Fibroblast of skin of right biceps (primary cell): ENCODE results near the gene MDK.
A peak's percentile ranks its signal among the peaks of the same experiment; 100 is the strongest.

Experiments used
- DNase-seq: peaks from one replicate; pipeline ENCODE4 v3.0.0-alpha.2; 2013

Gene MDK, protein sequence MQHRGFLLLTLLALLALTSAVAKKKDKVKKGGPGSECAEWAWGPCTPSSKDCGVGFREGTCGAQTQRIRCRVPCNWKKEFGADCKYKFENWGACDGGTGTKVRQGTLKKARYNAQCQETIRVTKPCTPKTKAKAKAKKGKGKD

GRCh38 chr11:46381048-46381818 lies at the start of gene MDK:
Gene MDK (plus strand): TSS chr11:46381669. CDS start chr11:46382058, 389 bp downstream.
- DNase-seq: peak; percentile 54

DNA sequence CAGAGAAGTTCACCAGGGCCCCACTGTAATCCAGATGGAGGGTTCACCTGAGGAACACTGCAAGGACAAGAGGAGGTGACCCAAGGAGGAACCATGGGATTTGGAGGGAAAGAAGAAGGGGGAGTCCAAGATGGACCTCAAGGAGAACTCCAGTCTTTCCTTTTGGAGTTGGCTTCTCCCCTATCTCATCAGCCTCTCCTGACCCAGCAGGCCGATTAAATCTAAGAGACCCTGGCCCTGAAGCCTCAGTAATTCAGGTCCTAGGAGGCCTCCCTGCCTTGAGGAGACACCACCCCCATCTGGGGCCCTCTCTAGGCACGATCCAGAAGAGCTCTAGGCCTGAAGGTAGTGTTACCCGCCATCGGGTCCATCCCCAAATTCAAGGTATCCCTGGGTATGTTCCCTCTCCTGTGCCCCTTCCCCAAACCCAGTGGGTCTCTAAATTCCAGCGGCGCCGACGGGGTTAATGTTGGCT lies 49.3 kb upstream of the MDK start:
- no peak for DNase-seq

DNA sequence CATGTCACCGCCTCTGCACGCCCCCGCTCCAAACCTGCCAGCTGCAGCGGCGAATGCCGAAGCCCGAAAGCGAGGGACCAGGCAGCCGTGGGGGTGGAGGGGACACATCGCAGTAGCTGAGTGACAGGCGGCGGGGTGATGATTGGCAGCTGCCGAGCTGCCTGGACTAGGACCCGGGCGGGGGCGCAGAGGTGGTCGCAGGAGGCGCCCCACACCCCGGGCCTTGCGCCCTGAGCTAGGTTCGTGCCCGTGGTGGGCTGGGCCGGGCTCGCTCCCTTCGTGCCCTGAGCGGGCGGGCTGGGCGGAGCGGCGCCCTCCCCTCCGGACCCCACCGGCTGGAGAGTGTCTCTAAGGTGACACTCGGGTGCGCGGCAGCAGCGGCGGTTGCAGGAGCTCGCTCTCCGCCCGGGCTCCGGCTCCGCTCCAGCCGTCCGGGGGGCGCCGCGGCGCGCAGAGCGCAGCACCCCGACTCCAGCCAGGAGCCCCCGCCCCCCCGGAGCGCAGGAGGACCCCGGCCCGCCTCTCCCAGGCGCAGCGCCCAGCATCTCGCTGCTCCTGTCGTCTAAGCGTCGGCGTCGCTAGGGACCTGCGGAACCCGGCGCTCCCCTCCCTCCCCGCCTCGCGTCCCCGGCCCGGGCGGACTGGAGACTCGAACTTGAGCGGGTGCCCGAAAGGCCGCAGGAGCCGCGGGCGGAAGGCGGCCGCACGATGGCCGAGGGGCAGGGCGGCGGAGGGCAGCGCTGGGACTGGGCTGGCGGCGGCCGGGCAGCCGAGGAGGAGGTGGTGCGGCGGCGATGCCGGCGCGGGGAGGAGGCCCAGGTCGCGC lies 48.7 kb upstream of the MDK start:
- DNase-seq: no peak

DNA sequence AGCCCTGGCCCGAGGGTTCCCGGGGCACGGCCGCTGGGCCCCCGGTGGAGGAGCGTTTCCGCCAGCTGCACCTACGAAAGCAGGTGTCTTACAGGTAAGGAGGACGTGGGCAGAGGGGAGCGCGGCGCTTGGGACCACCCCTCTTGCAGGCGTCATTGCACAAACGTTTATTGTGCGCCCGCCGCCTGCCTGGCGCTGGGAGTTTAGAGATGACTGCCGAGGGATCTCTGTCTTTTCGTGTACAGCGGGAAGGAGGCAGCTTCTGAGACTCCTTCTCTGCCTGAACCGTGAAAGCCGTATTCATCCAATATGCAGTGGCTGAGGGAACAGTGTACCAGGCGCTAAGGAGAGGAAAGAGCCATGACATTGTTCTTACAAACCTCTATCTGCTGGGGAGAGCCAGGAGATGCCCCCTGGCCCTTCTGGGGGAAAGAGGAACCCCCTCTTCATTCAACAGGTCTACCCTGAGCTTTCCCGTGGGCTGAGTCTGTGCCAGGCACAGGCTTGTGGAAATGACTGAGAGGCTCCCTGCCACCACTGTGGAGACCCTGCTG lies 48.0 kb upstream of the MDK start:
- no peak for DNase-seq

DNA sequence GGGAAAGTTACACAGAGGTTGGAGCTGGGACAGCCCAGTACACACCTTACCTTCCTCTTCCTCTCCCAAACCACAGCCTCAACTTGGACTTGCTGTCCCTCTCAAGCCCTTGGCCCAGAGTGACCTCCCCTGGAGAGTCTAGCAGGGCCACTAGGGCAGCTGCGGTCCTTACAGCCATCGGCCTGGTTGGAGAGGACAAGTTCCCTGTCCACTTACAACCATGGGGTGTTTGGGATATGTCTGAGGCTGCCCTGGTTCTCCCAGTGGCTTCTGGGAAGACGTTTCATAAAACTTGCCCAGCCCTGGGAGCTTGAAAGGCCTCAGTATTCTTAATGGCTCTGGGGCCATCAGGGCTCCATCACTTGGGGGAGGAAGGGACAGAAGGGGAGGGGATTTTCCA lies 47.3 kb upstream of the MDK start:
- no peak for DNase-seq

GRCh38 chr11:46335271-46335670 lies 46.2 kb upstream of the MDK start:
- DNase-seq: no peak

GRCh38 chr11:46335890-46336562 lies 45.4 kb upstream of the MDK start:
- no peak for DNase-seq

DNA sequence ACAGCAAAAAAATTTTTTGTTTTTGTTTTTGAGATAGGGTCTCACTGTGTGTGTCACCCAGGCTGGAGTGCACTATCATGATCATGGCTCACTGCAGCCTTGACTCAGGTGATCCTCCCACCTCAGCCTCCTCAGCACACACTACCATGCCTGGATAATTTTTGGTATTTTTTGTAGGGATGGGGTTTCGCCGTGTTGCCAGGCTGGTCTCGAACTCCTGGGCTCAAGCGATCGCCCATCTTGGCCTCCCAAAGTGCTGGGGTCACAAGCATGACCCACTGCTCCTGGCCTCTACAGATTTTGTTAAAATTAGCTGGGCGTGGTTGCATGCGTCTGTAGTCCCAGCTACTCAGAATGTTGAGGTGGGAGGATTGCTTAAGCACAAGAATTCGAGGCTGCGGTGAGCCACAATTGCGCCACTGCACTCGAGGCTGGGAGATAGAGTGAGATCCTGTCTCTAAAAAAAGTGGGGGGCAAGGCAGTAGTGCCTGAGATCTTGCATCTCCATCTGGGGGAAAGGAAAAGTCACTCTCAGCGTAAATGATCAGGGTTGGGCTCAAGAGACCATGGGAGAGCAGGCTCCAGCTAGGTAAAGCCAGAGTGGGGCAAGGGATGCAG lies 44.8 kb upstream of the MDK start:
- DNase-seq: no peak

DNA sequence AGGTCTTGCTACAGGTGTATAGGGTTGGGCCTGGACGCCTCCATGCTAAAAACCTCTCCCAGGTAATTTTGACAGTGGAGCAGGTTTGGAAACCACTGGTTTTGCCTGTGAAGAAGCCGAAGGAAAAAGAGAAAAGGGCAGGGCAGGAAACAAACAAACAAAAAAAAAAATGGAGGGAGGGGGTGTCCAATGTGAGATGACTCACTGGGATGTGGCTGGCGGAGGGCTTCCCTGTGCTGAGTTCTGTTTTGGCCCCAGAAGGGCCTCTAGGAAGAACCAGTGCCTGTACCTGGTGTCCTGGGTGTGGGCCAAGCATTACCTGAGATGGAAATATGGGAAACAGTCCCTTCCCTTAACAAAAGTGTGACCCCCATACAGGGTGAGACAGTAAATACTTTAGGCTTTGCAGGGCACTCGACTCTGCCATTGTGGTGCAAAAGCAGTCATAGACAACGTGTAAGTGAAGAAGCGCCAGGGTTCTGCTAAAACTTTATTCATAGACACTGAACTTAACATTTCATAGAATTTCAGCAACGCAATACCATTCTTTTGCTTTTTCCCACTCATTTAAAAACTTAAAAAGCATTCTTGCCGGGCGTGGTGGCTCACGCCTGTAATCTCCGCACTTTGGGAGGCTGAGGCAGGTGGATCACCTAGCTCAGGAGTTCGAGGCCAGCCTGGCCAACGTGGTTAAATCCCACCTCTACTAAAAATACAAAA lies 43.7 kb upstream of the MDK start:
- DNase-seq: no peak

DNA sequence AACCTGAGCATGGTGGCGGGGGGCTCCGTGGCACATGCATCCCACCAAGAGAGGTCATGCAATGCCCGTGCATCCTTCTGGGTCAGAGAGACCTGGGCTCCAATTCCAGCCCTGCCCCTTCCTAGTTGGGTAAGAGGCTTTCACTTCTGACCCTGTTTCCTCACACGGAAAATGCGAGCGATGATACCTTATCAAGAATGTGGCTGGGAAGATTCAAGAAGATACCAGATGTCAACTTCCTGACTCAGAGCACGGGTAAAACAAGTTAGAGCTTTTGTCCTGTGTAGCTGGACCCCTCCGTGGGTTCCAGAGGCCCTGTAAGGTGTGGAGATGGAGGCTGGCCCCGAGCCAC lies 42.9 kb upstream of the MDK start:
- DNase-seq: no peak

GRCh38 chr11:46338988-46339666 lies 42.3 kb upstream of the MDK start:
- no peak for DNase-seq

GRCh38 chr11:46339816-46340215 lies 41.7 kb upstream of the MDK start:
- no peak for DNase-seq

GRCh38 chr11:46341454-46341853 lies 40.0 kb upstream of the MDK start:
- DNase-seq: no peak

DNA sequence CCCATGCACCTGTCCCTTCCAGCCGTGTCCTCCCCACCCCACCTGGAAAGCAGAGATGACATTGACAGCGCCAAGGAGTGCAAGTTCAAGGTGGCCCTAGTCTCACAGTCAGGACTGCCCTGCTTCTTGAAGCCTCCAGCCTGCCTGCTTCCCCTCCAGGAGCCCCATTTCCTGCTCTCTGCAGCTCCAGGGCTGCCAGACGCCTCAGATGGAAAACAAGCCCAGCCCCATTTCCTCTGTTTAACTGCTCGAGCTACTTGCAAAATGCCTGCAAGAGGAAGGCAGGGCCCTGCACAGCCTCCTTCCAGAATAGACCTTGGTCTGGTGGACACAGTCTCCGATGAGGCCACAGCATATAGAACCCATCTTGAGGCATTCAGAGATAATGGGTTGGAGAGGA lies 39.2 kb upstream of the MDK start:
- DNase-seq: no peak

GRCh38 chr11:46343520-46343919 lies 37.9 kb upstream of the MDK start:
- no peak for DNase-seq

- DNase-seq: no peak
Observed at GRCh38 chr11:46345131-46345597, 36.3 kb upstream of the MDK start.

DNA sequence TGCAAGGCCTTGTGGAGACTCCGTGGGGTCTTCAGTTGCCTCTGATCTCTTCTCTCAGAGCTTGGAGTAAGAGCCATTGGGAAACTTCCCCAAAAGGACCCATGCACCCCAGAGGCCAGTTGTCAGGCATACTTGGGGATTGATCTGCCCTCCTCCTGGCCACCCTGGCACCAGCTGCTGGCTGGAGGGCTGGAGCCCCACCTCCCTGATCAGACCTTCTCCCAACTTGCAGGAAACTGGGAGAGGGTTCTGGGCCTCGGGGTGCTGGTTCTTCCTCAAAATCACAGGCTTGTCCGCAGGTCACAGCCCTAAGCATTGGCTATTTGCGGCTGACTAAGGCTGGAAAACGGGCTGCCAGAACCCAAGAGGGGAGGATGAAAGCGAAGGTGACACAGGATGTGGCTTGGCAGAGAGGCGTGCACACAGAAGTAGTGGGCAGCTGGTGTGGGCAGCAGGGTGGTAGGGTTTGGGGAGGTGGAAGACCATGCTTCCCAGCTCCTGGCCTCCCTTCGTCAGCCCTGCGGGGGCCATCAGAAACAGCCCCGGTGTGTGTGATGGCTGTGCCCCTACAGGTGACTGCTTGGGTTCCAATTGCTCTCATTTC lies 35.5 kb upstream of the MDK start:
- no peak for DNase-seq

DNA sequence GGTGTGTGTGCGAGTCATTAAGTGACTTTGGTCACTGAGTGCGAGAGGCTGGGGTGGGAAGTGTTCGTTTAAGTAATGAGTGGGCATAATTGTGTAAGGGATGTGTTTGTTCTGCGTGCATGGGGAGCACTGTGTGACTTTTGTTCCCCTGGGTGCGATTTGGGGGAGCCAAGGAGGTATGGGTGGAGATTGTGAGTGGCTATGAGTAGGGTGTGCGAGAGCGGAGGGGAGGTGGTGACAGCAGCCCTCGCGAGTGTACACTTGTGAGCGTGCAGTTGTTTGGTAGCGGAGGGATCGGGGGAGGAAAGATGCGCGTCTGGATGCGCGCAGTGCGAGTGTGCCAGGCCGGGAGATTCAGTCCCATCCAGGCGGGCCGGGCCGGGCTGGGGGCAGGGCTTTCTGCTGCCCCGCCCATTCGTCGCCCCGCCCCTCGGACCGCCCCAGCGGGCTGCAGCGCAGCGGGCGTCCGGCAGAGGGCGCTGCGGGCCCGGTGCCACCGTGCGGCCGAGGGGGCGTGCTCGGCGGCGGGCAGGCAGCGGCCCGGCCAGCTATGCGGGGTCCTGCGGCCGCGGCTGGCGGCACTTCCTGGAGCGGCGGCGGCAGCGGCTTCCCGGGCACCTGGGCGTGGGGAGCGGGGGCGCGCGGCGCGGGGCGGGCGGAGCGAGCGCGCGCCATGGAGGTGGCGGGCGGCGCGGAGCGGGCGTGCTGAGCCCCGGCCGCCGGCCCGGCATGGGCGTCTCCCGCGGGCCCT lies 34.4 kb upstream of the MDK start, which contains the start of gene DGKZ:
Gene DGKZ (plus strand): TSS at position 578 of the 751 bp plus-strand sequence. CDS start 197 bp downstream, outside the sequence.
- peak; percentile 84 for DNase-seq

- DNase-seq: no peak
Observed at GRCh38 chr11:46347637-46348311, 33.7 kb upstream of the MDK start.
